HUES64 (cell line): ENCODE measurements around the gene DMKN.
A peak's percentile ranks its signal among the peaks of the same experiment; 100 is the strongest.

Source experiments
- H3K27ac ChIP-seq: 2 replicates; pipeline ENCODE4 v1.7.0; 2013; ENCODE audit warnings: low read depth, low read length, inconsistent platforms
- H3K27me3 ChIP-seq: 2 replicates; pipeline ENCODE4 v1.6.1; 2013; ENCODE audit warnings: mild to moderate bottlenecking, low read length; ENCODE audit not compliant: insufficient read depth
- H3K36me3 ChIP-seq: 2 replicates; pipeline ENCODE4 v1.6.1; 2013; ENCODE audit warnings: mild to moderate bottlenecking, low read length; ENCODE audit not compliant: insufficient read depth
- H3K4me1 ChIP-seq: 2 replicates; pipeline ENCODE4 v1.6.1; 2013; ENCODE audit warnings: mild to moderate bottlenecking, low read length, moderate library complexity; ENCODE audit not compliant: insufficient read depth
- H3K4me3 ChIP-seq: 2 replicates; pipeline ENCODE4 v1.5.1; 2013; ENCODE audit warnings: mild to moderate bottlenecking, low read length, moderate library complexity
- H3K9ac ChIP-seq: 2 replicates; pipeline ENCODE4 v1.6.1; 2013; ENCODE audit warnings: mild to moderate bottlenecking, low read depth, low read length
- H3K9me3 ChIP-seq: 2 replicates; pipeline ENCODE4 v1.6.1; 2013; ENCODE audit warnings: low read depth, low read length; ENCODE audit not compliant: insufficient read depth
- WGBS: fragments of 150-250, 120-280 bp; methylation state at CpG from one replicate; pipeline ENCODE4 v1.1.7; 2013; ENCODE audit warnings: missing lambda C conversion rate; 5-methylcytosine and 5-hydroxymethylcytosine counted together

Gene DMKN

DNA sequence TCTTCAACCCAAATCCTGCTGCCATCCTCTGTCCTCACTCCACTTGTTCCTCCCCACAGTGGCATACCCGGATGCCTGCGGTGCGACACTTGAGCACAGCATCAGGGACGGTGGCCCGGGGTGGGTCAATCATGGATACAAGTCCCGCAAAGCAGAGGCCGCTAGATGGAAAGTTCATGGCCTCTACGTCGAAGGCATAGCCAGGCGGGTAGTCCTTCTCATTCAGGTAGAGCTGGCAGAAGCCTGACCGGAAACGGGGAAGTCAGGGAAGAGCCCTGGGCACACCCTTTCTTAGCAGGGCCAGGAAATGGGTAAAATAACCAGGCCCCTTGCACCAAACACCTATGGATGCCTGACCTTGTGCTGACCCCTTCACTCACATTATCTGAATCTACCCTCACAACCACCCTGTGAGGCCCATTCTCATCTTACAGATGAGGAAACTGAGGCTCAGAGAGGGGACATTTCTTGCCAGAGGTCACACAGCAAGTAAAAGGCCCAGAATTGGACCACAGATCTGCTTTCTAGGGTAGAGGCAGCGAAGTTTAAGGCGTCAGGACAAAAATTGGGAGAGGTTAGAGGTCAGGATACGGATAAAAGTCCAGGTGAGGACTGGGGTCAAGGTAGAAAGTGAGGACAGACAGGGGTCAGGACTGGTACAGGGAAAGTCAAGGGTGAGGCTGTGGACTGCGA lies 43.5 kb upstream of the DMKN start:
- Histone ChIP-seq H3K27me3 (peaks cover 27% of the 10 kb centered on the region), H3K27ac (no peak overlapping the region), H3K9me3 (no peaks in the 10 kb centered on the region), H3K36me3 (no peaks in the 10 kb centered on the region), H3K9ac (no peak overlapping the region), H3K4me3 (peak overlapping the region; percentile 60), H3K4me1 (no peaks in the 10 kb centered on the region)
- WGBS = 85% methylated on average over 16 of the region's 16 CpGs

DNA sequence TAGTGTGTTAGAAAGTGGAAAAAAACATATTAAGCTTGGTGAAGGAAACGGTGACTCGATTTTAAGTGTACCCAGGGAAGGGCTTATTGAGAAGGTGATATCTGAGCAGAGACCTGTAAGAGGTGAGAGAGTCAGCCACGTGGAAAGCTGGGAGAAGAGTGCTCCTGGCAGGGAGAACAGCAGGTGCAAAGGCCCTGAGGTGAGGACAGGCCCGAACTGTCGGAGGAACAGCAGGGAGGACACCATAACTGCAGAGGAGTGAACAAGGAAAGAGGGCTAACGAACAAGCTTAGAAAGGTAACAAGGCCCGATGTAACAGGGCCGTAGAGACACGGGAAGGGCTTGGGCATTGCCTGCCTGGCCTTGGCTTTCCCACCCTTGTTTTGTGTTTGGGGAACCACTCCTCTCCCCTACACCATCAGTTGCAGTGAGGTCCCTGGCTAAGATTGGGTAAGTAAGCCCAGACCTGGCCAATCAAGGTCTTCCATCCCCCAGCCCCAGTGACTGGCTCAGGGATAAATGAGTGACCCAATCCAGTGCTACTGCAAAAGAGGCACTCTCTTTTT lies 42.7 kb upstream of the DMKN start:
- no peaks in the 10 kb centered on the region for H3K9me3 ChIP-seq
- no peak overlapping the region for H3K9ac ChIP-seq
- H3K36me3 ChIP-seq = no peaks in the 10 kb centered on the region
- H3K27me3 ChIP-seq = peaks cover 27% of the 10 kb centered on the region
- H3K4me3 ChIP-seq = no peak overlapping the region
- 89% methylated on average over 9 of the region's 9 CpGs for WGBS
- H3K27ac ChIP-seq = no peak overlapping the region
- H3K4me1 ChIP-seq = no peaks in the 10 kb centered on the region

DNA sequence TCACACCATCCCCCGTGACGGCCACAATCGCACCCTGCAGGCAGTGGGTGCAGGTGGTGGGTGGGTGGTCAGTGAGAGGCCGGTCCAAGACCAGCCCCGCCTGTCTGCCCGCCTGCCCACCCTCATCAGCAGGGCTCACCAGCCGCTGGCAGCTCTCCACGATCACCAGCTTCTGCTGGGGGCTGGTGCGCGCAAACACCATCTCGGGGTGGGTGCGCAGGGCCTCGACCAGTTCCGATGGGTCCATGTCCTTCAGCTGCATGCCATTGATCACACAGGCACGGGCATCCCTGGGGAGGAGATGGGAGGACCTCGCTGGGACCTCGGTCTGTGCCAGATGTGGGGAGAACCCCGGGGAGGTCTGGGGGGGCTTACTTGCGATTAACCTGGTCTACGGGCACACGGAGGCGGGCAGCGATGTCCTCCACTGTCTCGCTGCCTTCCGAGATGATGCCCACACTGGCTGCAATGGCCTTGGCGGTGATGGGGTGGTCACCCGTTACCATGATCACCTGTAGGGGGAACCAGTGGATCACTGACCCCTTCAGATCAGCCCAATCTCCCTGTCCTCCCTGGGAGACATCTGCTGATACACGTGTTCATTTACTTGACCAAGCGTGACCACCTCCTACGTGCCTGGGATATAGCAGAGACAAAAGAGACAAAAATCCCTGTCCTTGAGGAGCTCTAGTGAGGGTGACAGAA lies 42.0 kb upstream of the DMKN start:
- H3K4me1 ChIP-seq = no peaks in the 10 kb centered on the region
- 75% methylated on average over 30 of the region's 30 CpGs for WGBS
- H3K9ac ChIP-seq = no peak overlapping the region
- H3K9me3 ChIP-seq = no peaks in the 10 kb centered on the region
- no peak overlapping the region for H3K27ac ChIP-seq
- H3K4me3 ChIP-seq = no peak overlapping the region
- peaks cover 27% of the 10 kb centered on the region for H3K27me3 ChIP-seq
- H3K36me3 ChIP-seq = peaks cover 5% of the 10 kb centered on the region; the same call in 1 of the 2 replicates

DNA sequence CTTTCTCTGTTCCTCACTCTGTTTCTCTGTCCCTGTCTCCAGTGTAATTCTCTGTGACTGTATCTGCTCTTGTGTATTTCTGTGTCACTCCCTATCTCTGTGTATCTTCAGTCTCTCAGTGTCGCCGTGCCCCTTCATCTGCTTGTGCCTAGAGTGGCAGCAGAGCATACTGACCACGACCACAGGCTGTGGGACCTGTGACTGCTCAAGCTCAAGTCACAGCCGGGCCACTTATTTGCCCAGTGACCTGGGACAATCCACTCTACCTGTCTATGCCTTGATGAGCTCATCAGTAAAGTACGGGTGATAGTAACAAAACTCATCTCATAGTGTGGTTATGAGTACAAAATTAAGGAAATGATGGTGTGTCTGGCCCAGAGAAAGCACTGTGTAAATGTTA lies 40.6 kb upstream of the DMKN start:
- H3K27me3 ChIP-seq = peaks cover 16% of the 10 kb centered on the region
- 81% methylated on average over 5 of the region's 5 CpGs for WGBS
- H3K9me3 ChIP-seq = no peaks in the 10 kb centered on the region
- no peaks in the 10 kb centered on the region for H3K4me1 ChIP-seq
- no peak overlapping the region for H3K27ac ChIP-seq
- peaks cover 11% of the 10 kb centered on the region; the same call in 1 of the 2 replicates for H3K36me3 ChIP-seq
- no peak overlapping the region for H3K4me3 ChIP-seq
- H3K9ac ChIP-seq = no peak overlapping the region

DNA sequence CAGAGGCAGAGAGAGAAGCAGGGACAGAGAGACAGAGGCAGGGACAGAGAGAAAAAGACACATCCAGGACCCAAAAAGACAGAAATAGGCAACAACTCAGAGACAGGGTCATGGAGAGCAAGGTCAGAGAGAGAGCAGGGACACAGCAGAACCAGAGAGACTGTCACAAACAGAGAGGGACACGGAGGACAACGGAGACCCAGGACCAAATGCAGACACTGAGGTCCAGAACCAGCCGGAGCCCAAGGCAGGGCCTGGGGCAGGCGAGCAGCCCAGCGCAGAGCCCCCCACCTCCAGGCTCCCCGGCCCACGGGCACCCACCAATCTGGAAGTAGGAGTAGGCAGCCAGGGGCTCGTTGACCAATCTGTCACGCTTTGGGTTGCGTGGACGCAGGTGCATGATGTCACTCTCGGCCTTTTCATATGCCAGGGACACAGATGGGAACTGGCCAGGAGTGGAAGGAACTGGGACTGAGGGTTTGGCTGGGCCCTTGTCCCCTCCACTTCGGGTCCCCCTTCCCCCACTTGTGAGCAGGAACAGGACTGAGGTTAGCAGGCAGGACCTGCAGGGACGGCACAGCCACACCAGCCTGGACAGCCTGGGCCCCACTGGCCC lies 40.0 kb upstream of the DMKN start:
- H3K27ac ChIP-seq = no peak overlapping the region
- WGBS = 76% methylated on average over 14 of the region's 14 CpGs
- H3K27me3 ChIP-seq = peaks cover 10% of the 10 kb centered on the region
- no peak overlapping the region for H3K9ac ChIP-seq
- H3K36me3 ChIP-seq = peaks cover 11% of the 10 kb centered on the region; the same call in 1 of the 2 replicates
- no peaks in the 10 kb centered on the region for H3K9me3 ChIP-seq
- no peaks in the 10 kb centered on the region for H3K4me1 ChIP-seq
- H3K4me3 ChIP-seq = no peak overlapping the region

DNA sequence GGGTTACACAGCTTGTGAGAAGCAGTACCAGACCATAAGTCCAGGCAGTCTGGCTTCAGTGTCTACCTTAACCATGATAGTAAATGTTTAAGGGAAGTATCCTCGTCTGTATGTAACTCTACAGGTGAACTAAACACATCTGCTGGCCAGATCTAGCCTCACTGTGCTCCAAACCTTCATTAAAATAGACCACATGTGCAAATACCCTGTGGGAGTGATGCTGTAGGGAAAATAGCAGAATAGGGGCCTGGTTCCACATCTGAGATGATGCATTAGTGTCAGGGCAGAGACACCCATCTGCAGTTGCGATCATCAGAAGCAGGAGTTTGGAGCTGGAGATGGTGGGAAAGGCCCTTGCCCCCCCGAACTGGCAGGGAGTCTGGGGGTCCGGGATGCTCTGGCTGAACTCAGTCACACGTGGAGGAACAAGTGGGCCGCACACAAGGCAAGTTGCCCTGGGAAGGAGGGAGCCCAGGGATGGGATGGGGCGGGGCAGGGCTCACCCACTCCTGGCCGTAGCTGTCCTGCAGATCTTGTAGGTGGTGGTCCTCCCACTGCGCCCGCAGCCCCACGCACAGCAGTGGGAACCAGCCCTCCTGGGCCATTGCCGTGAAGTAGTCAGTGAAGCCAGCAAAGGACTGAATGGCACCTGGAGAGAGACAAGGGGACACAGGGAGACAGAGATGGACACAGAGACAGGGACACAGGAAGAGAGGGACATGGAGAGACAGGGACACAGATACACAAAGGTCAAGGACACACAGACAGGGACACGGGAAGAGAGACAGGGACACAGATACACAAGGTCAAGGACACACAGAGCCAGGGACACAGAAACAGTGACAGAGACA lies 39.3 kb upstream of the DMKN start:
- Histone ChIP-seq H3K27me3 (peaks cover 6% of the 10 kb centered on the region; the same call in 1 of the 2 replicates), H3K27ac (no peak overlapping the region), H3K36me3 (peaks cover 11% of the 10 kb centered on the region; the same call in 1 of the 2 replicates), H3K4me1 (no peaks in the 10 kb centered on the region), H3K9me3 (no peaks in the 10 kb centered on the region), H3K9ac (no peak overlapping the region), H3K4me3 (no peak overlapping the region)
- 85% methylated on average over 13 of the region's 13 CpGs for WGBS

DNA sequence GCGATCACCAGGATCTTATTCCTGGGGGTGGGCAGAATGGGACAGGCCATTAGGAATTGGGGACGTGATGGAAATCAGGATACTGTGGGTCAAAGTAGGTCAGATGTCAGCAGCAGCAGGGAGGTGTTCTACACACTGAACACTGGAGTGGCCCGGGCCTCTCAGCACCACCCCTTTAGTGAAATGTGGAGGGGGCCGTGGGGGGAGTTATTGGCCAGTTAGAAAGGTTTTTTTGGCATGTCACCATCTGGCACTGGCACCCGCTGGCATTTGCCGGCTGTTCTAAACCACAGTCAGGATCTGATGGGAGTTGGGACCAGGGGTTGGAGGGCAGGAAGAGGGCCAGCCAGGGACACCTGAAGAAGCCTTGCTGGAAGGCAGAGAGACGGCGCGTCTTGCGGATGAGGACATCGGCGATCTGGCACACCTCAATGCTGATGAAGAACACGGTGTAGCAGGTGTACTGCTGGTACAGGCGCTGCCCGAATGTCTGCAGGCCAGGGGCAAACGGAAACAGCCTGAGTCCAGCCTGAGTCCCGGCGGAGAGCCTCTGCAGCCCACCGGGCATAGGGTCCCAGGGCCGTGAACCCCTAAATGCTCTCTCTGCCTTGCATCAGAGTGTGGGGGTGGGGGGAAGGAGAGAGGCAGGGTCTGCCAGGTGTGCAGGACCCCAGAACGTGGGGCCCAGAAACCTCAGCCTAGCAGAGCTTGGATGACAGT lies 37.8 kb upstream of the DMKN start:
- peaks cover 23% of the 10 kb centered on the region for H3K36me3 ChIP-seq
- no peaks in the 10 kb centered on the region for H3K9me3 ChIP-seq
- peaks cover under 1% of the 10 kb centered on the region; the same call in 1 of the 2 replicates for H3K27me3 ChIP-seq
- 93% methylated on average over 21 of the region's 21 CpGs for WGBS
- H3K27ac ChIP-seq = no peak overlapping the region
- peaks cover 3% of the 10 kb centered on the region; the same call in 1 of the 2 replicates for H3K4me1 ChIP-seq
- H3K9ac ChIP-seq = no peak overlapping the region
- no peak overlapping the region for H3K4me3 ChIP-seq

DNA sequence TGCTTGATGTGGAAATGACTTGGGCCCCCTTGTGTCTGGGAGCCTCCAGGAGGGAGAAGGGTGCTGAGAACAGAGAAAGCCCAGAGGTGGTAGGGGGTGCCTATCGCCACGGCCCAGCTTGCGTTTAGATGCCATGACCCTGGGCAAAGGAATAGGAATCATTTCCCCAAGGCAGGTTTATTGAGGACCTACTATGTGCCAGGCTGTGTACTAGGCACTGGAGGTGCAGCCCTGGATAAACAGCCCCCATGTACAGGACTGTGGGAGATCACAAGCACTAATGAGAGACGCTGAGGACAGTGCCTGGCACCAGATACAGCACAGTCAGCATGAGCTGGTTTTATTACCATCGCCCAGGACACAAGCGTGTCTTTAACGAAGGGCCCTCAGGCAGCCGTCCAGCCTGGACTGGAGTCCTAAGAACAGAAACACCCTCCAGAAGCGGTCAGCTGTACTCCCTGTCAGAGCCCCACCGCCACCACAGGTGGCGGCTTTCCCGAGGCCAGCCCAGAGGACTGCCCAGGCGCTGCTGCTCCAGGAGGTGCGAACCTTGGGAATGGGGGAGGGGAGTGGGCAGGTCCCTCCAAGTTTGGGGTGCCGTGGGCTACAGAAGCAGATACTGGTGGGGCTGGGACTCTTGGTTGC lies 36.6 kb upstream of the DMKN start:
- peaks cover 23% of the 10 kb centered on the region for H3K36me3 ChIP-seq
- H3K4me3 ChIP-seq = no peak overlapping the region
- no peak overlapping the region for H3K9ac ChIP-seq
- H3K9me3 ChIP-seq = no peaks in the 10 kb centered on the region
- H3K27me3 ChIP-seq = no peaks in the 10 kb centered on the region
- H3K4me1 ChIP-seq = peaks cover 3% of the 10 kb centered on the region; the same call in 1 of the 2 replicates
- no peak overlapping the region for H3K27ac ChIP-seq
- 95% methylated on average over 15 of the region's 15 CpGs for WGBS

DNA sequence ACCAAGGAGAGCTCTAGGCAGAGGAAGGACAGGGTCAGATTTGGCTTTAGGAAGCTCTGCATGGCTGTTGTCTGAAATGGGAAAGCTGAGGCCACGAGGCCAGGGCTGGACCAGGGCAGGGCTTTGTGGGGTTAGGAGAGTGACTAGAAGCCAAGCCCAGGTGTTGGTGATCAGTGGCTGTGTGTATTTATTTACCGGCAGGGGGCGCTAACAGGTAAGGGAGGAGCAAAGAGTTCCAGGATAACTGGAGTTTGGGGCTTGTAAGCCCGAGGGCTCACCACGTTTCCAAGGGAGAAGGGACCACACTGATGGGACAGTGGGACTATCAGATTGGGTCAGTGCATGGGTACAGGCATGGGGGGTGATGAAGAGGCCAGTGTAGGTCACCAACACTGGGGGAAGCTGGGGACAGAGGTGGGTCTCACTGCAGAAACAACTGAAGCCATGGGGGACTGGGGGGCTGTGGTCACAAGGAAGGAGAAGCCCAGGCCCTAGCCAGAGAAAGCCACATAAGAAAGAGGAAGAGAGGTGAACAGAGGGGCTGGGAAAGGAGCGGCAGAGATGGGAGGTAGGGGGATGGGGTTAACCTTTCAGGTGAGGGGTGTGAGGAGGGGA lies 35.8 kb upstream of the DMKN start:
- H3K4me3 ChIP-seq = no peak overlapping the region
- H3K4me1 ChIP-seq = peaks cover 6% of the 10 kb centered on the region
- H3K27me3 ChIP-seq = no peaks in the 10 kb centered on the region
- H3K9me3 ChIP-seq = no peaks in the 10 kb centered on the region
- H3K36me3 ChIP-seq = peaks cover 23% of the 10 kb centered on the region
- 31% methylated on average over 6 of the region's 6 CpGs for WGBS
- H3K9ac ChIP-seq = no peak overlapping the region
- H3K27ac ChIP-seq = no peak overlapping the region
